ENCODE data around the gene CDCA3. TPM values are rescaled to one million over a fixed set of nuclear protein-coding genes. Genes with fewer than 3 reads are reported as not detected.

Gene CDCA3
- total RNA-seq, 2 experiments from 2014 or later, result 74.6 to 83.8 TPM

DNA sequence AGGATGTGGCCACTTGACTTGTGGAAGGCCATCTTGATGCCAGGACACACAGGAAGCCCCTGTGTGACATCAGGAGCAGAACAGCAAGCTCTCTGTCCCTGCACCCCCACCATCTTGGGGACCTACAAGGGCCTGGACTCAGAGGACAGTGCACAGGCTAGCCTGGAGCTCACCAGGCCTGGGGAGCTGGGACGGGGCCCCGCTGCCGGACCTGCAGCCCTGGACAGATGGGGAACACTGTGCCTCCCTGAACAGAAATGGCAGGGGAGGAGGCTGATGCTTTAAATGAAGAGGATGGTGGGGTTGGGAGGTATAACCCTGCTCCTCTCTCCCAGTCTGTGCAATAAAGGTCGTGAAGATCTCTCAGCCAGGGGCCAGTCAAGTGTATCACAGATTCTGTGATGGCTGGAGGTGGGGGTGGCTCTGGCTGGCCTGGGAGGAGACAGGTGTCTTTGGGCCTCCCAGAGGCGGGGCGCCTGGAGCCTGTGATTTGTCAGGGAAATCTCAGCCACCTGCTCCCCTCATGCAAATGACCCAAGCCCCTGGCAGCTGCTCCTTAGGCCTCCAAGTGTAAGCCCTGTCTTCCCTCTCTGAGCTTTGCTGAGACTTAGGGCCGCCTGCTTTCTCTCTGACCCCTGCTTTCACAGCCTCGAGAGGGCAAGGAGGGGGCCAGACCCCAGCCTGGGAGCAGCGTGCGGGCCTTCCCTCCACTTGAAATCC, 11.4 kb downstream of the CDCA3 start:
- Mint-ChIP-seq H3K4me1 (ENCODE audit: low read depth) (peaks cover 5% of the 10 kb centered on the region), H3K36me3 (ENCODE audit: low read depth) (no peaks in the 10 kb centered on the region), H3K4me3 (no peak overlapping the region), H3K9me3 (no peaks in the 10 kb centered on the region), H3K27me3 (no peaks in the 10 kb centered on the region), H3K27ac (no peak overlapping the region)
- DNase-seq (no peak), ATAC-seq (no peak)
- ChIA-PET POLR2A (interaction anchor here (0.8 to 1.5 kb wide), 6 partner anchors 12 to 87 kb away, joined by 3 to 7 read pairs (median 4); partner anchors contain the start of genes CDCA3, MLF2, TPI1 and USP5), CTCF (interaction anchor here (1.6 to 3.0 kb wide), 6 partner anchors 11 to 86 kb away, joined by 4 to 15 read pairs (median 6); partner anchors contain the start of genes CDCA3, MLF2, P3H3 and SPSB2)
- intact Hi-C loops (cut with micrococcal nuclease), result no loop called here
- TF ChIP-seq CTCF (IDR thresholded peaks at IDR 0.05), result no peak

- Mint-ChIP-seq H3K27ac (no peak overlapping the region), H3K4me3 (no peak overlapping the region), H3K4me1 (ENCODE audit: low read depth) (peaks cover 11% of the 10 kb centered on the region), H3K36me3 (ENCODE audit: low read depth) (no peaks in the 10 kb centered on the region), H3K27me3 (no peaks in the 10 kb centered on the region), H3K9me3 (no peaks in the 10 kb centered on the region)
- no peak for TF ChIP-seq CTCF (IDR thresholded peaks at IDR 0.05)
- no peak for DNase-seq
- intact Hi-C loops (cut with micrococcal nuclease), result no loop called here
- ChIA-PET POLR2A (interaction anchor here (0.8 to 1.2 kb wide), 5 partner anchors 12 to 86 kb away, joined by 3 to 5 read pairs (median 3); partner anchors contain the start of genes CDCA3 and MLF2), CTCF (interaction anchor here (1.6 to 3.0 kb wide), 5 partner anchors 10 to 86 kb away, joined by 5 to 15 read pairs (median 7); partner anchors contain the start of genes CDCA3, MLF2 and P3H3)
- no peak for ATAC-seq
Observed at GRCh38 chr12:6838854-6839253, 12.2 kb downstream of the CDCA3 start.

DNA sequence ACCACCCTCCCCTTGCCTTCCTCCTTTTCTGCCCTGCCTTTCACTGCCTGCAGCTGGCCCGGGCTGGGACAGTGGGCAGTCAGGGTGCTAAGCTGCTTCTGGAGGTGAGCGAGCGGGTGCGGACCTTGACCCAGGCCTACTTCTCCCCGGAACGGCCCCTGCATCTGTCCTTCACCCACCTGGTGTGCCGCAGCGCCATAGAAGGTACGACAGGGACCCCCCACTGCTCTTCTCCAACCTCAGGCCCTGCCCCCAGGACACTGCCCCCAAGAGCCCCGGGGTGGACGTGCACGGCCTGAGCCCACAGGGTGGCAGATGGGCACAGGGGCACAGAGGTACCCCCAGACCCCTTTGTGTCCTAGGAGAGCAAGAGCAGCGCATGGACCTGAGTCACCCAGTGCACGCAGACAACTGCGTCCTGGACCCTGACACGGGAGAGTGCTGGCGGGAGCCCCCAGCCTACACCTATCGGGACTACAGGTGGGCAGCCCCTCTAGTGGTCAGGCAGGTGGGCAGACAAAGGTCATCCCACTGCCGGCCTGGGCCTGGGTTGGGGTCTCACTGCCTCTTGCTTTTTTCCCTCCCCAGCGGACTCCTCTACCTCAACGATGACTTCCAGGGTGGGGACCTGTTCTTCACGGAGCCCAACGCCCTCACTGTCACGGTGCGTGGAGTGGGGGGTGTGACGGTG, 13.6 kb downstream of the CDCA3 start:
- Mint-ChIP-seq H3K36me3 (ENCODE audit: low read depth) (no peaks in the 10 kb centered on the region), H3K4me1 (ENCODE audit: low read depth) (peaks cover 11% of the 10 kb centered on the region), H3K27me3 (no peaks in the 10 kb centered on the region), H3K27ac (no peak overlapping the region), H3K9me3 (no peaks in the 10 kb centered on the region), H3K4me3 (no peak overlapping the region)
- TF ChIP-seq CTCF (IDR thresholded peaks at IDR 0.05), result no peak
- ChIA-PET POLR2A (interaction anchor here (0.6 to 1.2 kb wide), 3 partner anchors 13 to 74 kb away, joined by 3 to 5 read pairs (median 3); partner anchors contain the start of gene CDCA3), CTCF (interaction anchor here (0.8 to 17.9 kb wide), 9 partner anchors 11 to 237 kb away, joined by 3 to 341 read pairs (median 8); partner anchors contain the start of genes CDCA3, COPS7A, MLF2 and P3H3)
- intact Hi-C loops (cut with micrococcal nuclease), result no loop called here
- ATAC-seq, result no peak
- no peak for DNase-seq

- intact Hi-C loops (cut with micrococcal nuclease), result no loop called here
- Mint-ChIP-seq H3K27me3 (no peaks in the 10 kb centered on the region), H3K4me3 (no peak overlapping the region), H3K27ac (no peak overlapping the region), H3K36me3 (ENCODE audit: low read depth) (no peaks in the 10 kb centered on the region), H3K9me3 (no peaks in the 10 kb centered on the region), H3K4me1 (ENCODE audit: low read depth) (peaks cover 11% of the 10 kb centered on the region)
- ATAC-seq (no peak), DNase-seq (no peak)
- no peak for TF ChIP-seq CTCF (IDR thresholded peaks at IDR 0.05)
- ChIA-PET POLR2A (interaction anchor here (0.6 to 1.2 kb wide), 4 partner anchors 13 to 112 kb away, joined by 3 to 5 read pairs (median 3); partner anchors contain the start of gene CDCA3), CTCF (interaction anchor here (0.8 to 17.9 kb wide), 12 partner anchors 8 to 236 kb away, joined by 3 to 341 read pairs (median 7); partner anchors contain the start of genes CDCA3, COPS7A, MLF2 and P3H3)
Observed at GRCh38 chr12:6836851-6837250, 14.2 kb downstream of the CDCA3 start.

Measured in activated CD8-positive, alpha-beta T cell treated with anti-CD3 and anti-CD28 coated beads for 36 hours (primary cell).